PC-3 (cell line): ENCODE results near the gene FGGY. TPM values are rescaled to one million over a fixed set of nuclear protein-coding genes. Genes with fewer than 3 reads are reported as not detected.

ENCODE experiments used
- ATAC-seq: fragments of 200-7000 bp; cut with Tn5 transposase; 2 replicates; pipeline ENCODE4 v1.9.1; 2020; ENCODE audit warnings: mild to moderate bottlenecking, moderate library complexity
- BruUV-seq: library from RNA; stranded (reverse); fragments of 400-500 nt; replicated peaks from 2 replicates; lab custom pipeline; 2021; lab: Mats Ljungman, UMichigan
- CTCF ChIA-PET: fragments of 300-600 bp; sonication (Branson Sonifier 250); formaldehyde crosslinking; loops from one replicate; lab custom pipeline; 2022; ENCODE audit warnings: antibody characterized with exemption; lab: Charles Lee
- POLR2A ChIA-PET: fragments of 300-600 bp; sonication (Branson Sonifier 250); formaldehyde crosslinking; loops from one replicate; lab custom pipeline; 2022; ENCODE audit warnings: antibody characterized with exemption; ENCODE audit not compliant: unreplicated experiment; lab: Charles Lee
- DNase-seq: peaks from one replicate; pipeline ENCODE4 v3.0.0-alpha.2; 2015
- H2AFZ ChIP-seq: fragments of 300-600 bp; sonication (generic); 2 replicates; pipeline ENCODE4 v1.6.0; 2016; ENCODE audit warnings: antibody characterized with exemption, low read length
- H3F3A ChIP-seq: fragments of 300-600 bp; sonication (generic); one replicate; pipeline ENCODE4 v1.6.0; 2017; ENCODE audit warnings: antibody characterized with exemption, low read length, control low read depth, mild to moderate bottlenecking; ENCODE audit not compliant: unreplicated experiment
- H3K27ac ChIP-seq: fragments of 300-600 bp; sonication (generic); 2 replicates; pipeline ENCODE4 v1.5.1; 2016; ENCODE audit warnings: mild to moderate bottlenecking, low read length
- H3K27me3 ChIP-seq: fragments of 300-600 bp; sonication (generic); 2 replicates; pipeline ENCODE4 v1.6.1; 2016; ENCODE audit warnings: low read length, mixed read lengths
- H3K36me3 ChIP-seq: fragments of 300-600 bp; sonication (generic); 2 replicates; pipeline ENCODE4 v1.6.1; 2016; ENCODE audit warnings: low read depth, mixed run types, low read length, mixed read lengths
- H3K4me1 ChIP-seq: fragments of 300-600 bp; sonication (generic); 2 replicates; pipeline ENCODE4 v1.5.1; 2016; ENCODE audit warnings: low read length; ENCODE audit not compliant: insufficient read depth
- H3K4me2 ChIP-seq: fragments of 300-600 bp; sonication (generic); 2 replicates; pipeline ENCODE4 v1.6.0; 2016; ENCODE audit warnings: low read length
- H3K4me3 ChIP-seq: fragments of 300-600 bp; sonication (generic); 2 replicates; pipeline ENCODE4 v1.5.1; 2016; ENCODE audit warnings: mild to moderate bottlenecking, low read length, mixed read lengths
- H3K79me2 ChIP-seq: fragments of 300-600 bp; sonication (generic); 2 replicates; pipeline ENCODE4 v1.6.1; 2017; ENCODE audit warnings: low read length, mixed read lengths
- H3K9ac ChIP-seq: fragments of 300-600 bp; sonication (generic); 2 replicates; pipeline ENCODE4 v1.6.0; 2016; ENCODE audit warnings: mild to moderate bottlenecking, low read length
- H3K9me2 ChIP-seq: fragments of 300-600 bp; sonication (generic); replicated peaks from 2 replicates; pipeline ENCODE4 v1.6.1; 2016; ENCODE audit warnings: mixed run types, low read length, mixed read lengths
- H3K9me3 ChIP-seq: fragments of 300-600 bp; sonication (generic); 2 replicates; pipeline ENCODE4 v1.6.1; 2016; ENCODE audit warnings: low read length, mixed read lengths
- H4K20me1 ChIP-seq: fragments of 300-600 bp; sonication (generic); 2 replicates; pipeline ENCODE4 v1.6.1; 2016; ENCODE audit warnings: low read length, mixed read lengths
- CTCF ChIP-seq: fragments of 300-600 bp; sonication (generic); conservative IDR thresholded peaks from 2 replicates; pipeline ENCODE4 v1.5.1; 2017; ENCODE audit warnings: antibody characterized with exemption, low read depth, mild to moderate bottlenecking, low read length
- EZH2 ChIP-seq: fragments of 300-600 bp; sonication (generic); IDR thresholded peaks from one replicate; pipeline ENCODE4 v1.6.1; 2017; ENCODE audit warnings: antibody characterized with exemption, mild to moderate bottlenecking, low read length; ENCODE audit not compliant: unreplicated experiment
- EZH2phosphoT487 ChIP-seq: fragments of 300-600 bp; sonication (generic); IDR thresholded peaks from 2 replicates; pipeline ENCODE4 v1.6.1; 2018; ENCODE audit warnings: mild to moderate bottlenecking, antibody characterized with exemption, low read length, borderline replicate concordance
- intact Hi-C: fragments of 100-400 bp; cut with micrococcal nuclease; formaldehyde crosslinking; loops from 2 replicates; pipeline ENCODE4 v1.9.0; 2023
- total RNA-seq: library from RNA; depleted of rRNA; stranded (reverse); fragments of >200 nt; gene quantifications from 2 replicates; pipeline ENCODE4 v1.2.3, GENCODE V29; 2014

FGGY gene
- total RNA-seq, 1 experiment from 2014 or later = 7.4 TPM

DNA sequence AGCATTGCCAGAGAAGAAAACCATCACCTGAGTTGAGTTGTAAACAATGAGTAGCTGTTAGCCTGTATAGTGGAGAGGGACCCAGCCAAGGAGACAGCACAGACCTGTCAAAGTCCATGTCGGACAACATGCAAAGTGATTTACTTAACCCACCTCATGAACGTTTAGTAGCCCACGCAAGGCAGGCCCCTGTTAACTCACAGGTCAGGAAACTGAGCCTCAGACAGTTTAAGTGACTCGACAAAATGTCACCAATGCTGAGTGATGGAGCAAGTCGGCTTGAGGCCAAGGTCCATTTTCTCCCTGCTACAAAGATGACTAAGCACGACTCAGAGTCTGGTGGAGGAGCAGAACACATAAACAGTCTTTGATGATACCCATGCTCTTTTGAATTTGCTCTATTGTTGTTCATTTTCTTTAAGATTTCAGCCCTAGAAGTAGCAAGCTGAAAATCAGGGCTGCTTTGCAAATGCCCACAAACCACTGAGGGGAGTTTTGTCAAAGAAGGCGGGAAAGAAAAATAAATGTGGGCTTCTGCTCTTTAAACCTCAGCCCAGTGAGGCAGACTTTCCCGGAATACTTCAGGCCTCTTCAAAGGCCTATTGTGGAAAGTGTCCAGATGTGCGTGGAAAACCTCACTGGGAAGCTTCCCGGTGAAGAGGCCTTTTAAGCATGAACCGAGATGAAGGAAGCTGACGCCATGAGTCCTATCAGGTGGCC is 434.0 kb downstream of the FGGY start:
- ChIA-PET CTCF (no interaction called here), POLR2A (no interaction called here)
- peak overlapping the region; percentile 63 for H2AFZ ChIP-seq
- intact Hi-C loops = no loop called here
- TF ChIP-seq CTCF (no peak), EZH2phosphoT487 (no peak), EZH2 (no peak)
- no peaks in the 10 kb centered on the region for H3K79me2 ChIP-seq
- no peak overlapping the region; the same call in 1 of the 2 replicates for H3K9ac ChIP-seq
- no peak overlapping the region for H3K4me3 ChIP-seq
- peak overlapping the region; percentile 64 for H3K27ac ChIP-seq
- ATAC-seq = peak; percentile 94
- DNase-seq = peak; percentile 91
- H3K4me2 ChIP-seq = peak overlapping the region; percentile 25
- H4K20me1 ChIP-seq = no peaks in the 10 kb centered on the region
- H3K4me1 ChIP-seq = peaks cover 17% of the 10 kb centered on the region
- H3K27me3 ChIP-seq = no peaks in the 10 kb centered on the region
- H3F3A ChIP-seq = no peaks in the 10 kb centered on the region
- BruUV-seq = no TSS peak
- no peaks in the 10 kb centered on the region for H3K36me3 ChIP-seq
- H3K9me3 ChIP-seq = no peaks in the 10 kb centered on the region
- H3K9me2 ChIP-seq = no peaks in the 10 kb centered on the region

DNA sequence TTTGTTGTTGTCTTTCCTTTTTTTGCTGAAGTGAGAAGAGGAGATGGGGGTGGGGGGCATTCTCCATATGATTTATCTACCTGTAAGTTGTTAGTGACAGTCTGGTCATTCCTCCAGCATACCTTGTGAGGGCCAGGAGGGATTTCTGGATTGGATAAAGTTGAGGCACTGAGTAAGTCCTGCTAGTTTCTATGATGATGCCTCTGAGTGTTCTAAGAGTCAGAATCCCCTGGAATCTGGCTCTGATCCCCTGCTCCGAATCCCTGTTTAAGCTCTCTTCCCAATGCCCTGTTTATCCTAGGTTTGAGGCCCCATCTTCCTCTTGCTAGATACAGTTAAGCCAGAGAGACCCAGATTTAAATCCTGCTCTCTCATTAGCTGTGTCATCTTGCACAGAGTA is 434.7 kb downstream of the FGGY start:
- intact Hi-C loops = no loop called here
- Histone ChIP-seq H3F3A (no peaks in the 10 kb centered on the region), H3K9ac (no peak overlapping the region; the same call in 1 of the 2 replicates), H3K36me3 (no peaks in the 10 kb centered on the region; the same call in 1 of the 2 replicates), H3K9me3 (no peaks in the 10 kb centered on the region), H3K4me2 (peak overlapping the region; percentile 20), H3K4me3 (no peak overlapping the region), H2AFZ (peak overlapping the region; percentile 46; the same call in 1 of the 2 replicates), H3K27ac (peak overlapping the region; percentile 64), H3K4me1 (peaks cover 17% of the 10 kb centered on the region), H3K9me2 (no peaks in the 10 kb centered on the region), H3K27me3 (no peaks in the 10 kb centered on the region), H3K79me2 (no peaks in the 10 kb centered on the region), H4K20me1 (no peaks in the 10 kb centered on the region)
- no TSS peak for BruUV-seq
- ATAC-seq = no peak
- POLR2A ChIA-PET = no interaction called here
- DNase-seq = no peak
- CTCF ChIA-PET = no interaction called here
- no peak for TF ChIP-seq EZH2
- no peak for TF ChIP-seq CTCF
- no peak for TF ChIP-seq EZH2phosphoT487

DNA sequence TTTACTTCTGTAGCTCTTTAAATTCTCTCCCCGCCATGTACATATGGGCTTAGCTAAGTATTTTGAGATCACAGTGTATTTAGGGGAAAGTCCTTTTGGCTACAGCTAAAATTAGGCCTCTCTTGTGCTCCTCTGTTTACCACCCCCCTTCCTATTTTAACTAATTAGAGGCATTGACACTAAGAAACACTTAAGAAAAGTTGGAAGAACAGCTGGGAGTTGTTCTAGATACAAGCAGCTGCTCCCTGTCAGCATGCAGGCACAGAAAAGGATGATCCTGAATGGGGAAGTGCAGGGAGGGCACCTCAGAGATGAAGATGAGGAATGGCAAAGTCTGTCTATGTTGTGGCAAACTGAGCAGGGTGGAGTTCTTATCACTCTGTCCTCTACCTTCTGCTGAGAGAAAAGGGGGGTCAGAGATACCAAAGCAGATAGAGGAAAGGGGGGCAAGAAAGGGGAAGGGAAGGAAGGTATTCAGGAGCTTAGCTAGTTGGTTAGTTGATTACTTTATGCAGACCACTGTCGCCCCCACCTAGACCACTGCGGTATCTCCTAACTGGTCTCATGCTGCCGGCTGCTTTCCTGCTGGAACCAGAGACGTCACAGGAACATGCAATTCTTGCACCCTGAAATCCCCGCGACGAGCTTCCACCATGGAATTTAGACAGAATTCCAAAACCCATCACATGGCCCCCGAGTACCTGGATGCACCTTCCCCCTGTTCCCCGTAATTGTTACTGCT is 435.5 kb downstream of the FGGY start:
- ATAC-seq (no peak), DNase-seq (no peak)
- Histone ChIP-seq H3K27me3 (no peaks in the 10 kb centered on the region), H3F3A (no peaks in the 10 kb centered on the region), H3K36me3 (no peaks in the 10 kb centered on the region; the same call in 1 of the 2 replicates), H3K9me2 (no peaks in the 10 kb centered on the region), H3K4me1 (peaks cover 17% of the 10 kb centered on the region), H3K4me3 (no peak overlapping the region), H3K9me3 (no peaks in the 10 kb centered on the region), H4K20me1 (no peaks in the 10 kb centered on the region), H2AFZ (no peak overlapping the region), H3K27ac (no peak overlapping the region), H3K4me2 (no peak overlapping the region), H3K79me2 (no peaks in the 10 kb centered on the region), H3K9ac (no peak overlapping the region)
- BruUV-seq = no TSS peak
- ChIA-PET CTCF (no interaction called here), POLR2A (interaction anchor here (0.6 kb wide), 1 partner anchor 268 kb away, joined by 4 read pairs; no protein-coding TSS in a partner anchor)
- intact Hi-C loops = no loop called here
- TF ChIP-seq EZH2phosphoT487 (no peak), EZH2 (no peak), CTCF (no peak)
